HepG2 (cell line): Measurements from ENCODE around the gene PTPA. TPM values are rescaled to one million over a fixed set of nuclear protein-coding genes. Genes with fewer than 3 reads are reported as not detected.

Source experiments
- ATAC-seq: fragments of 200-7000 bp; cut with Tn5 transposase; 3 replicates; pipeline ENCODE4 v1.9.1; 2020; ENCODE audit warnings: mild to moderate bottlenecking, moderate library complexity
- BruUV-seq: library from RNA; stranded (reverse); fragments of 400-500 nt; replicated peaks from 2 replicates; lab custom pipeline; 2021; lab: Mats Ljungman, UMichigan
- CTCF ChIA-PET: fragments of 300-600 bp; formaldehyde crosslinking; extraction: SDS; loops from one replicate; lab custom pipeline; 2021; ENCODE audit warnings: low total read pairs, inconsistent platforms, low intra/inter-chr PET ratio; lab: Yijun Ruan, JAX
- POLR2A ChIA-PET: fragments of 350-600 bp; sonication (Branson Sonifier 250); formaldehyde crosslinking; loops from one replicate; lab custom pipeline; 2020; ENCODE audit warnings: antibody characterized with exemption, inconsistent platforms; lab: Yijun Ruan, JAX
- DNase-seq: peaks from one replicate; pipeline ENCODE4 v3.0.0-alpha.2; 2015; ENCODE audit warnings: low spot score
- FAIRE-seq: peaks from 3 replicates; lab custom pipeline; 2011; peaks lifted over from hg19 to GRCh38; lab: Jason Lieb, UNC
- H2AFZ ChIP-seq: one replicate; pipeline ENCODE4 v1.6.1; 2011; ENCODE audit warnings: low read length, inconsistent platforms
- H3K27ac ChIP-seq: fragments of 300-600 bp; 3 replicates; pipeline ENCODE4 v1.8.0; 2011; ENCODE audit warnings: mixed run types, mild to moderate bottlenecking, mixed read lengths, low read length, inconsistent platforms; ENCODE audit not compliant: insufficient read depth; ENCODE audit errors: extremely low read length
- H3K27me3 ChIP-seq, 2 experiments: fragments of 200-600 bp in 1 of 2; 2 replicates in 1 of 2; 3 replicates in 1 of 2; pipeline versions ENCODE4 v1.6.0 to v1.8.0; 2011; ENCODE audit warnings: low read length in 2 of 2, mild to moderate bottlenecking in 2 of 2, moderate library complexity in 2 of 2, inconsistent platforms in 1 of 2; ENCODE audit not compliant: insufficient read depth in 2 of 2, control insufficient read depth in 1 of 2
- H3K36me3 ChIP-seq, 2 experiments: fragments of 200-600 bp in 1 of 2; replicated peaks in 1 of 2; 2 replicates in 1 of 2; 3 replicates in 1 of 2; pipeline versions ENCODE4 v1.5.1 to v1.8.0; 2011; ENCODE audit warnings: low read length in 2 of 2, inconsistent platforms in 1 of 2; ENCODE audit not compliant: insufficient read depth in 2 of 2, control insufficient read depth in 1 of 2
- H3K4me1 ChIP-seq: 2 replicates; pipeline ENCODE4 v1.5.1; 2012; ENCODE audit warnings: low read length, inconsistent platforms; ENCODE audit not compliant: insufficient read depth
- H3K4me2 ChIP-seq: 2 replicates; pipeline ENCODE4 v1.6.0; 2011; ENCODE audit warnings: low read depth, low read length, inconsistent platforms
- H3K4me3 ChIP-seq, 3 experiments: fragments of 200-600 bp in 1 of 3; sonication (generic), shearing (Covaris generic) in 1 of 3; replicated peaks in 1 of 3; 2 replicates each; pipeline ENCODE4 v1.5.1; 2011 to 2016; ENCODE audit warnings: low read length in 3 of 3, inconsistent platforms in 2 of 3, low read depth in 2 of 3, mild to moderate bottlenecking in 2 of 3, control low read depth in 1 of 3, mixed read lengths in 1 of 3; ENCODE audit not compliant: insufficient read depth in 1 of 3
- H3K79me2 ChIP-seq: one replicate; pipeline ENCODE4 v1.6.1; 2011; ENCODE audit warnings: low read length, inconsistent platforms; ENCODE audit not compliant: insufficient read depth
- H3K9ac ChIP-seq: 2 replicates; pipeline ENCODE4 v1.6.0; 2011; ENCODE audit warnings: mild to moderate bottlenecking, low read depth, low read length, inconsistent platforms; ENCODE audit not compliant: insufficient read depth
- H3K9me3 ChIP-seq: 2 replicates; pipeline ENCODE4 v1.5.1; 2012; ENCODE audit warnings: mild to moderate bottlenecking, low read length
- H4K20me1 ChIP-seq: 2 replicates; pipeline ENCODE4 v1.6.0; 2011; ENCODE audit warnings: inconsistent platforms, mild to moderate bottlenecking, low read length, moderate library complexity; ENCODE audit not compliant: insufficient read depth
- KIAA2018 ChIP-seq: sonication (generic); formaldehyde crosslinking; IDR thresholded peaks from 2 replicates; pipeline ENCODE4 v1.5.0; 2020; ENCODE audit warnings: mild to moderate bottlenecking, missing genetic modification reagents, borderline replicate concordance
- MNT ChIP-seq: fragments of 450-650 bp; IDR thresholded peaks from 2 replicates; pipeline ENCODE4 v1.6.1; 2016
- ZNF224 ChIP-seq: sonication (generic); formaldehyde crosslinking; IDR thresholded peaks from 2 replicates; pipeline ENCODE4 v1.5.0; 2020; ENCODE audit warnings: mild to moderate bottlenecking, missing genetic modification reagents
- WGBS: methylation state at CpG from one replicate; pipeline ENCODE4 v1.1.6; 2017; ENCODE audit warnings: low lambda C conversion rate; 5-methylcytosine and 5-hydroxymethylcytosine counted together
- in situ Hi-C: cut with HindIII; loops from 2 replicates; pipeline ENCODE4 v1.10.0; 2017; ENCODE audit warnings: low pct_unique_long_range_greater_than_20kb; ENCODE audit not compliant: extremely low pct_ligation_motif_present
- intact Hi-C: fragments of 100-400 bp; cut with micrococcal nuclease; formaldehyde crosslinking; loops from one replicate; pipeline ENCODE4 v1.10.0; 2022; ENCODE audit not compliant: unreplicated experiment
- polyA plus RNA-seq, 8 experiments: library from polyadenylated mRNA; depleted of rRNA in 3 of 8; stranded (reverse) in 7 of 8; unstranded in 1 of 8; fragments of >200 nt; fragmentation: Illumina TruSeq in 4 of 8; extraction: Trizol in 4 of 8; gene quantifications; 2 replicates each; pipeline versions ENCODE4 v1.2.1 to v1.2.3, GENCODE V29; 2011 to 2016; ENCODE audit warnings: low read depth in 4 of 8, missing spikeins in 1 of 8, mixed read lengths in 1 of 8; ENCODE audit not compliant: insufficient read depth in 1 of 8
- total RNA-seq, 5 experiments: library from RNA; depleted of rRNA; stranded (reverse); fragments of >200 nt; fragmentation: Illumina TruSeq; extraction: Trizol; gene quantifications; 2 replicates each; pipeline ENCODE4 v1.2.3, GENCODE V29; 2016; ENCODE audit warnings: low read depth in 1 of 5
- TF ChIP-seq, protein P1 (sequence below): sonication (generic); formaldehyde crosslinking; conservative IDR thresholded peaks from 2 replicates; pipeline ENCODE4 v1.8.1; 2023; ENCODE audit warnings: missing genetic modification reagents

The PTPA gene
- total and polyA plus RNA-seq, 2 of the 13 experiments (the other 11 are each of a cell fraction or from before 2014, with no cell fraction given), result 79.3 to 105 TPM

DNA sequence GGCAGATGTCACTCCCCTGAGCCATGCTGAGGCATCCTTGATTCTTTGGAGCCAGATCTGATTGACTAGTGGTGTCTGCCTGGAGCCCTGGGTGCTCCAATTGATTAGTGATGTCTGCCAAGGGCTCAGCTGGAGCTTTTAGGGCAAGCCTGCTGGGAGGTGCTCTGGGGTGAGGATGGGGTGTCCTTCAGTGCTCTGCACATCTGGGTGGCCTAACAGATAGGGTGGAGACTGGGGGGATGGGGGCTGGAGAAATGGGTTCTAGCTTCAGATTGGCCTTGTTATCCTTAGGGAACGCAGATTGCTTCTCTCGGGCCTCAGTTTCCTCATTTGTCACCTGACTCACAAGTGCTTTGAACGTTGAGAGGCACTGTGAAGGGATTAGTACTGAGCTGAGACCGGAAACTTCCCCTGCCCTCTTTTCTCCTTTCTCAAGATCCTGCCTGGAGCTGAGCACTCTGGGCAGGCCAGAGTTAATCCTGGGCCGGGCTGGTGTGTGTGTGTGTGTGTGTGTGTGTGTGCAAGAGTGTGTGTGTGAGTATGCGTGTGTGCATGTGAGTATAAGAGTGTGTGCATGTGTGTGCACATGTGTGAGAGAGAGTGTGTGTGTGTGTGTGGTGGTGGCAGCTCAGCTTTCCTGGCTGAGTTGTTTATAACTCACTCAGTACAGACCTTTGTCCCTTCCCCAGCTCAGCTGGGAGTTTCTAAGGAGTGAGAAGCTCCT is 72.4 kb downstream of the PTPA start:
- H3K27ac ChIP-seq, result no peak overlapping the region
- TF ChIP-seq KIAA2018 (CRISPR knock-in tag) (no peak), ZNF224 (no peak), MNT (peak; percentile 35)
- TF ChIP-seq, protein P1, sequence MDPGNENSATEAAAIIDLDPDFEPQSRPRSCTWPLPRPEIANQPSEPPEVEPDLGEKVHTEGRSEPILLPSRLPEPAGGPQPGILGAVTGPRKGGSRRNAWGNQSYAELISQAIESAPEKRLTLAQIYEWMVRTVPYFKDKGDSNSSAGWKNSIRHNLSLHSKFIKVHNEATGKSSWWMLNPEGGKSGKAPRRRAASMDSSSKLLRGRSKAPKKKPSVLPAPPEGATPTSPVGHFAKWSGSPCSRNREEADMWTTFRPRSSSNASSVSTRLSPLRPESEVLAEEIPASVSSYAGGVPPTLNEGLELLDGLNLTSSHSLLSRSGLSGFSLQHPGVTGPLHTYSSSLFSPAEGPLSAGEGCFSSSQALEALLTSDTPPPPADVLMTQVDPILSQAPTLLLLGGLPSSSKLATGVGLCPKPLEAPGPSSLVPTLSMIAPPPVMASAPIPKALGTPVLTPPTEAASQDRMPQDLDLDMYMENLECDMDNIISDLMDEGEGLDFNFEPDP, result no peak
- no peaks in the 10 kb centered on the region for H3K9me3 ChIP-seq
- H3K27me3 ChIP-seq, result peaks cover 3 to 25% of the 10 kb centered on the region in 2 experiments
- H3K4me3 ChIP-seq, result no peak overlapping the region
- no peak overlapping the region for H3K9ac ChIP-seq
- H3K79me2 ChIP-seq, result no peaks in the 10 kb centered on the region
- BruUV-seq, result no TSS peak
- no peak overlapping the region for H2AFZ ChIP-seq
- DNase-seq, result no peak
- 38% methylated on average over 6 of the region's 6 CpGs for WGBS
- ChIA-PET POLR2A (no interaction called here), CTCF (no interaction called here)
- no peaks in the 10 kb centered on the region for H4K20me1 ChIP-seq
- in situ Hi-C loops, result no loop called here
- no peak overlapping the region for H3K4me2 ChIP-seq
- no peaks in the 10 kb centered on the region for H3K36me3 ChIP-seq
- no peak for FAIRE-seq
- ATAC-seq, result no peak
- H3K4me1 ChIP-seq, result peaks cover 51% of the 10 kb centered on the region
- intact Hi-C loops, result no loop called here
